HEK293 (cell line): ENCODE data around the gene BTG4.

Source experiments
- CTCF ChIA-PET: fragments of 350-600 bp; formaldehyde crosslinking; extraction: SDS; loops from one replicate; lab custom pipeline; 2021; ENCODE audit warnings: antibody characterized with exemption; lab: Yijun Ruan, JAX
- POLR2A ChIA-PET: fragments of 300-600 bp; formaldehyde crosslinking; extraction: SDS; loops from one replicate; lab custom pipeline; 2020; ENCODE audit warnings: antibody characterized with exemption, inconsistent platforms; lab: Yijun Ruan, JAX
- H3K27ac ChIP-seq: fragments of 200-500 bp; sonication (Bioruptor generic); 2 replicates; pipeline ENCODE4 v1.5.1; 2014; ENCODE audit warnings: low read depth, low read length, control low read depth, inconsistent platforms; ENCODE audit errors: extremely low read depth
- H3K36me3 ChIP-seq, 2 experiments: fragments of 200-500 bp in 1 of 2; sonication (Bioruptor generic) in 1 of 2; 1 replicate in 1 of 2; 2 replicates in 1 of 2; pipeline ENCODE4 v1.5.1; 2014 to 2017; ENCODE audit warnings: inconsistent platforms in 2 of 2, low read length in 2 of 2; ENCODE audit not compliant: control insufficient read depth in 2 of 2, insufficient read depth in 1 of 2
- H3K4me1 ChIP-seq: fragments of 200-500 bp; sonication (Bioruptor generic); 2 replicates; pipeline ENCODE4 v1.5.1; 2014; ENCODE audit warnings: mild to moderate bottlenecking, low read length, inconsistent platforms; ENCODE audit not compliant: control insufficient read depth, insufficient read depth
- H3K4me3 ChIP-seq: 2 replicates; pipeline ENCODE4 v1.5.1; 2011; ENCODE audit warnings: low read depth, mild to moderate bottlenecking, control low read depth, low read length, moderate library complexity
- H3K9me3 ChIP-seq: fragments of 200-500 bp; sonication (Bioruptor generic); 2 replicates; pipeline ENCODE4 v1.5.1; 2014; ENCODE audit warnings: low read depth, low read length, inconsistent platforms; ENCODE audit not compliant: control insufficient read depth, insufficient read depth
- BCL11B ChIP-seq: fragments of 450-650 bp; formaldehyde crosslinking; IDR thresholded peaks from 2 replicates; pipeline ENCODE4 v1.5.1; 2016; ENCODE audit warnings: low read depth, missing biosample characterization, missing genetic modification characterization
- PRDM1 ChIP-seq: fragments of 450-650 bp; formaldehyde crosslinking; IDR thresholded peaks from 2 replicates; pipeline ENCODE4; 2016; ENCODE audit warnings: missing biosample characterization, missing genetic modification characterization
- RBAK ChIP-seq: fragments of 450-650 bp; formaldehyde crosslinking; IDR thresholded peaks from 2 replicates; pipeline ENCODE4 v1.5.1; 2016; ENCODE audit warnings: missing biosample characterization, missing genetic modification characterization
- SP3 ChIP-seq: fragments of 450-650 bp; formaldehyde crosslinking; IDR thresholded peaks from 2 replicates; pipeline ENCODE4 v1.5.1; 2016; ENCODE audit warnings: missing biosample characterization, missing genetic modification characterization
- ZEB2 ChIP-seq: fragments of 450-650 bp; formaldehyde crosslinking; IDR thresholded peaks from 2 replicates; pipeline ENCODE4 v1.5.1; 2016; ENCODE audit warnings: missing biosample characterization, missing genetic modification characterization
- ZNF138 ChIP-seq: fragments of 450-650 bp; formaldehyde crosslinking; IDR thresholded peaks from 2 replicates; pipeline ENCODE4 v1.5.1; 2016; ENCODE audit warnings: missing biosample characterization, missing genetic modification characterization, borderline replicate concordance
- ZNF155 ChIP-seq: fragments of 450-650 bp; formaldehyde crosslinking; IDR thresholded peaks from 2 replicates; pipeline ENCODE4 v1.5.1; 2016; ENCODE audit warnings: missing biosample characterization, missing genetic modification characterization
- ZNF2 ChIP-seq: fragments of 450-650 bp; formaldehyde crosslinking; IDR thresholded peaks from 2 replicates; pipeline ENCODE4 v1.5.1; 2016; ENCODE audit warnings: missing biosample characterization, missing genetic modification characterization
- ZNF341 ChIP-seq: fragments of 450-650 bp; formaldehyde crosslinking; IDR thresholded peaks from 2 replicates; pipeline ENCODE4; 2016; ENCODE audit warnings: low read depth, missing biosample characterization, missing genetic modification characterization
- ZNF354C ChIP-seq: fragments of 450-650 bp; formaldehyde crosslinking; IDR thresholded peaks from 2 replicates; pipeline ENCODE4 v1.5.1; 2016; ENCODE audit warnings: missing biosample characterization, missing genetic modification characterization, low read depth, borderline replicate concordance
- ZNF404 ChIP-seq: fragments of 450-650 bp; formaldehyde crosslinking; IDR thresholded peaks from 2 replicates; pipeline ENCODE4 v1.5.1; 2017; ENCODE audit warnings: missing biosample characterization, missing genetic modification characterization
- ZNF544 ChIP-seq: fragments of 450-650 bp; formaldehyde crosslinking; IDR thresholded peaks from 2 replicates; pipeline ENCODE4 v1.5.0; 2017; ENCODE audit warnings: missing biosample characterization, missing genetic modification characterization
- ZNF558 ChIP-seq: fragments of 450-650 bp; formaldehyde crosslinking; IDR thresholded peaks from 2 replicates; pipeline ENCODE4 v1.5.1; 2016; ENCODE audit warnings: missing biosample characterization, missing genetic modification characterization
- ZNF626 ChIP-seq: fragments of 450-650 bp; sonication (Bioruptor Pico); formaldehyde crosslinking; IDR thresholded peaks from 2 replicates; pipeline ENCODE4 v1.5.1; 2018; ENCODE audit warnings: missing biosample characterization, missing genetic modification characterization, inconsistent platforms
- ZNF664 ChIP-seq: fragments of 450-650 bp; formaldehyde crosslinking; IDR thresholded peaks from 2 replicates; pipeline ENCODE4 v1.5.1; 2016; ENCODE audit warnings: missing biosample characterization, missing genetic modification characterization
- ZNF670 ChIP-seq: fragments of 450-650 bp; formaldehyde crosslinking; IDR thresholded peaks from 2 replicates; pipeline ENCODE4 v1.5.1; 2016; ENCODE audit warnings: missing biosample characterization, missing genetic modification characterization, low read depth
- ZNF707 ChIP-seq: fragments of 450-650 bp; formaldehyde crosslinking; IDR thresholded peaks from 2 replicates; pipeline ENCODE4 v1.5.1; 2016; ENCODE audit warnings: missing biosample characterization, missing genetic modification characterization
- ZNF747 ChIP-seq: fragments of 450-650 bp; formaldehyde crosslinking; IDR thresholded peaks from 2 replicates; pipeline ENCODE4 v1.5.1; 2016; ENCODE audit warnings: missing biosample characterization, missing genetic modification characterization
- TF ChIP-seq, protein P1 (sequence below): fragments of 450-650 bp; formaldehyde crosslinking; IDR thresholded peaks from 2 replicates; pipeline ENCODE4 v1.5.1; 2016; ENCODE audit warnings: missing biosample characterization, missing genetic modification characterization
- TF ChIP-seq, protein P2 (sequence below): fragments of 450-650 bp; formaldehyde crosslinking; IDR thresholded peaks from 2 replicates; pipeline ENCODE4 v1.5.1; 2016; ENCODE audit warnings: missing biosample characterization, missing genetic modification characterization, low read depth
- TF ChIP-seq, protein P3 (sequence below): fragments of 450-650 bp; formaldehyde crosslinking; IDR thresholded peaks from 2 replicates; pipeline ENCODE4 v1.5.1; 2017; ENCODE audit warnings: missing biosample characterization, missing genetic modification characterization

The BTG4 gene

DNA sequence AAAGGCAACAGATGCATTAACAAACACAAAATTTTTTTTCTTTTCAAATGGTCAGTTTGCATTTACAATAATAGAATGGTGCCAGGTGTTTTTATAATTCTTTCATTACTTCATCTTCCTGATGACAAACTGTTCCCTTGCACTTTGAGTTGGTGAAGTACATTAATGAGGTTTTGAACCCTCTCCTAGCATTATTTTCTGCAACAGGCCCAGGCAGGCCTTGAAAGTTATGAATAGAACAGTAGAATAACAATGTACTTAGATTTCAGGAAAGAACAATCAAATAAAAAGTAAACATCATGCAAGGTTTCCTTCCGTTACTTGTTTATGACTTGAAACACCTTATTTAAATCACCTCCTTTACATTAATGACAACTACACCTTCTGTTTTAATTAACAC lies 9.6 kb downstream of the BTG4 start:
- no peaks in the 10 kb centered on the region for H3K4me1 ChIP-seq
- H3K36me3 ChIP-seq = no peaks in the 10 kb centered on the region
- no peak overlapping the region for H3K27ac ChIP-seq
- CTCF ChIA-PET = no interaction called here
- TF ChIP-seq ZNF138 (tag by site-specific recombination) = no peak
- TF ChIP-seq ZNF664 (tag by site-specific recombination) = no peak
- TF ChIP-seq BCL11B (tag by site-specific recombination) = no peak
- TF ChIP-seq ZNF670 (tag by site-specific recombination) = no peak
- TF ChIP-seq, protein P1, sequence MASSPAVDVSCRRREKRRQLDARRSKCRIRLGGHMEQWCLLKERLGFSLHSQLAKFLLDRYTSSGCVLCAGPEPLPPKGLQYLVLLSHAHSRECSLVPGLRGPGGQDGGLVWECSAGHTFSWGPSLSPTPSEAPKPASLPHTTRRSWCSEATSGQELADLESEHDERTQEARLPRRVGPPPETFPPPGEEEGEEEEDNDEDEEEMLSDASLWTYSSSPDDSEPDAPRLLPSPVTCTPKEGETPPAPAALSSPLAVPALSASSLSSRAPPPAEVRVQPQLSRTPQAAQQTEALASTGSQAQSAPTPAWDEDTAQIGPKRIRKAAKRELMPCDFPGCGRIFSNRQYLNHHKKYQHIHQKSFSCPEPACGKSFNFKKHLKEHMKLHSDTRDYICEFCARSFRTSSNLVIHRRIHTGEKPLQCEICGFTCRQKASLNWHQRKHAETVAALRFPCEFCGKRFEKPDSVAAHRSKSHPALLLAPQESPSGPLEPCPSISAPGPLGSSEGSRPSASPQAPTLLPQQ = no peak
- no peak for TF ChIP-seq ZNF2 (tag by site-specific recombination)
- TF ChIP-seq ZNF544 (tag by site-specific recombination) = no peak
- TF ChIP-seq RBAK (tag by site-specific recombination) = no peak
- TF ChIP-seq, all 188 proteins: peak for 0
- POLR2A ChIA-PET = no interaction called here
- Histone ChIP-seq H3K4me3 (no peak overlapping the region), H3K9me3 (no peaks in the 10 kb centered on the region)

DNA sequence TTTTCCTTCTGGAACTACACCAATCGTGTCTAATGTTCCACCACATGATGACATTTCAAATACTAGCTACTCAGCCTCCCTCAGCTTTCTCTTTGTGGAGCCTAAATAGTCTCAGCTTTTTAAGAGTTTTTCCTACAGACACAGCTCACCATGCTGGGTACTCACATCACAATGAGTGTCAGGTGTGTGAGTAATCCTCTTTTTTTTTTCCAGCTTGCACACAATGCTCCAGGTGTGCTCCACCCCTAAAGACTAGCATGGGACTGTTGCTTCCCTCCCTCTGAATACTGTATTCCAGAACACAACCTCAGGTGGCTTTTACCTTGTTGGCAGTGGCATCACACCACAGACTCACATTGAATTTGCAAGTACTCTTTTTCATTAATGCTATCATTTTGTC lies 11.7 kb downstream of the BTG4 start:
- no peak overlapping the region for H3K4me3 ChIP-seq
- H3K4me1 ChIP-seq = no peaks in the 10 kb centered on the region
- ChIA-PET CTCF (interaction anchor here (0.7 to 0.8 kb wide), 2 partner anchors 44 to 1308 kb away, joined by 3 to 4 read pairs; no protein-coding TSS in a partner anchor), POLR2A (no interaction called here)
- TF ChIP-seq ZNF354C (tag by site-specific recombination) (no peak), ZNF544 (tag by site-specific recombination) (no peak), ZNF404 (tag by site-specific recombination) (no peak), ZNF341 (no peak), ZNF558 (tag by site-specific recombination) (no peak)
- H3K36me3 ChIP-seq = no peaks in the 10 kb centered on the region
- H3K9me3 ChIP-seq = no peaks in the 10 kb centered on the region
- H3K27ac ChIP-seq = no peak overlapping the region

DNA sequence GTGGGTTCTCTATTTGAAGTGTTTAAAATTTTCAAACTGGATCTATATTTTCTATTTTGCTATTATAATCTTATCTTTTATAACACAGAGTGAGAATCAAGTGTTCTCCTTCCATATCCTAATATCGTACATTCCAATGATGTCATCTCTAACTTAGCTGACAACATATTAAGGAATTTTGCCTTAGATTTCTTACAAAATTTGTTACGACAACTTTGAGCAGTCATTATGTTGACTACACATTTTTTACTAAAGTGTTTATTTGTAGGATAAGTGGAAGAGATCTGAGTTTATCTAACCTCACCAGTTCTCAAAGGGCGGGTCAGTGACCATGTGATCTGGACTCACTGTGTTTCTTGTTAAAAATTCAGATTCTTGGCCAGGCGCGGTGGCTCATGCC lies 12.7 kb downstream of the BTG4 start:
- POLR2A ChIA-PET = no interaction called here
- CTCF ChIA-PET = interaction anchor here (0.6 kb wide), 1 partner anchor 17 kb away, joined by 3 read pairs; no protein-coding TSS in a partner anchor

More for the DNA sequence above, 12.7 kb downstream of the BTG4 start:
- no peak overlapping the region for H3K4me3 ChIP-seq
- no peak for TF ChIP-seq ZNF626
- TF ChIP-seq PRDM1 (tag by site-specific recombination) = no peak
- no peak for TF ChIP-seq SP3
- no peak for TF ChIP-seq ZNF747 (tag by site-specific recombination)
- no peak for TF ChIP-seq ZNF155 (tag by site-specific recombination)
- TF ChIP-seq, protein P2, sequence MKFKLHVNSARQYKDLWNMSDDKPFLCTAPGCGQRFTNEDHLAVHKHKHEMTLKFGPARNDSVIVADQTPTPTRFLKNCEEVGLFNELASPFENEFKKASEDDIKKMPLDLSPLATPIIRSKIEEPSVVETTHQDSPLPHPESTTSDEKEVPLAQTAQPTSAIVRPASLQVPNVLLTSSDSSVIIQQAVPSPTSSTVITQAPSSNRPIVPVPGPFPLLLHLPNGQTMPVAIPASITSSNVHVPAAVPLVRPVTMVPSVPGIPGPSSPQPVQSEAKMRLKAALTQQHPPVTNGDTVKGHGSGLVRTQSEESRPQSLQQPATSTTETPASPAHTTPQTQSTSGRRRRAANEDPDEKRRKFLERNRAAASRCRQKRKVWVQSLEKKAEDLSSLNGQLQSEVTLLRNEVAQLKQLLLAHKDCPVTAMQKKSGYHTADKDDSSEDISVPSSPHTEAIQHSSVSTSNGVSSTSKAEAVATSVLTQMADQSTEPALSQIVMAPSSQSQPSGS (tag by site-specific recombination) = no peak
- no peak for TF ChIP-seq ZNF707 (tag by site-specific recombination)
- no peak for TF ChIP-seq ZEB2 (tag by site-specific recombination)
- TF ChIP-seq, protein P3, sequence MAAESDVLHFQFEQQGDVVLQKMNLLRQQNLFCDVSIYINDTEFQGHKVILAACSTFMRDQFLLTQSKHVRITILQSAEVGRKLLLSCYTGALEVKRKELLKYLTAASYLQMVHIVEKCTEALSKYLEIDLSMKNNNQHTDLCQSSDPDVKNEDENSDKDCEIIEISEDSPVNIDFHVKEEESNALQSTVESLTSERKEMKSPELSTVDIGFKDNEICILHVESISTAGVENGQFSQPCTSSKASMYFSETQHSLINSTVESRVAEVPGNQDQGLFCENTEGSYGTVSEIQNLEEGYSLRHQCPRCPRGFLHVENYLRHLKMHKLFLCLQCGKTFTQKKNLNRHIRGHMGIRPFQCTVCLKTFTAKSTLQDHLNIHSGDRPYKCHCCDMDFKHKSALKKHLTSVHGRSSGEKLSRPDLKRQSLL (tag by site-specific recombination) = no peak
- TF ChIP-seq, all 188 proteins: peak for 0
- H3K9me3 ChIP-seq = no peaks in the 10 kb centered on the region
- no peaks in the 10 kb centered on the region for H3K36me3 ChIP-seq
- H3K27ac ChIP-seq = no peak overlapping the region
- no peaks in the 10 kb centered on the region for H3K4me1 ChIP-seq
